Tibial nerve (tissue), 4 donors: ENCODE results near the gene CTAGE9. TPM values are rescaled to one million over a fixed set of nuclear protein-coding genes. Genes with fewer than 3 reads are reported as not detected.

Experiments
- DNase-seq, 2 donors: peaks; one replicate each; pipeline ENCODE4 v3.0.0-alpha.2; 2019; ENCODE audit warnings: low spot score in 2 of 2
- H3K27ac ChIP-seq, 4 donors: fragments of 200-600 bp; sonication (generic) in 3 of 4; one replicate each; pipeline ENCODE4 v1.5.1; 2017 to 2019; ENCODE audit warnings: mild to moderate bottlenecking in 1 of 4
- H3K27me3 ChIP-seq, 2 donors: fragments of 200-600 bp; sonication (generic) in 1 of 2; one replicate each; pipeline versions ENCODE4 v1.5.1 to v1.6.0; 2017 to 2019
- H3K36me3 ChIP-seq, 3 donors: fragments of 200-600 bp; sonication (generic); one replicate each; pipeline ENCODE4 v1.5.1; 2018 to 2019
- H3K4me1 ChIP-seq, 4 donors: fragments of 200-600 bp; sonication (generic) in 3 of 4; one replicate each; pipeline ENCODE4 v1.5.1; 2017 to 2019
- H3K4me3 ChIP-seq, 4 donors: fragments of 200-600 bp; sonication (generic) in 3 of 4; one replicate each; pipeline ENCODE4 v1.5.1; 2017 to 2019; ENCODE audit warnings: mild to moderate bottlenecking in 1 of 4, moderate library complexity in 1 of 4
- H3K9me3 ChIP-seq, 4 donors: fragments of 200-600 bp; sonication (generic) in 3 of 4; one replicate each; pipeline ENCODE4 v1.5.1; 2017 to 2019
- EP300 ChIP-seq, 2 donors: sonication (generic); formaldehyde crosslinking; IDR thresholded peaks; one replicate each; pipeline ENCODE4 v1.6.1; 2017; ENCODE audit warnings: antibody characterized with exemption in 2 of 2, mild to moderate bottlenecking in 1 of 2
- POLR2A ChIP-seq, 2 donors: fragments of 450-650 bp; IDR thresholded peaks; one replicate each; pipeline ENCODE4 v1.6.1; 2017; ENCODE audit warnings: antibody characterized with exemption in 2 of 2, mild to moderate bottlenecking in 2 of 2, moderate library complexity in 2 of 2
- WGBS, 2 donors: methylation state at CpG; one replicate each; pipeline ENCODE4 v1.1.5; 2018; 5-methylcytosine and 5-hydroxymethylcytosine counted together
- total RNA-seq, 4 donors: library from RNA; depleted of rRNA; stranded (reverse); fragments of >200 nt; gene quantifications; one replicate each; pipeline ENCODE4 v1.1.0, GENCODE V29; 2016
- TF ChIP-seq, protein P1 (sequence below), 5 experiments: fragments of 200-600 bp in 3 of 5; fragments of 450-650 bp in 2 of 5; sonication (generic) in 3 of 5; IDR thresholded peaks; one replicate each; pipeline ENCODE4 v1.5.1; 2016 to 2019; ENCODE audit warnings: antibody characterized with exemption in 5 of 5, mild to moderate bottlenecking in 3 of 5, moderate library complexity in 2 of 5

CTAGE9 gene
- total RNA-seq, 4 donors from 2014 or later: not detected

DNA sequence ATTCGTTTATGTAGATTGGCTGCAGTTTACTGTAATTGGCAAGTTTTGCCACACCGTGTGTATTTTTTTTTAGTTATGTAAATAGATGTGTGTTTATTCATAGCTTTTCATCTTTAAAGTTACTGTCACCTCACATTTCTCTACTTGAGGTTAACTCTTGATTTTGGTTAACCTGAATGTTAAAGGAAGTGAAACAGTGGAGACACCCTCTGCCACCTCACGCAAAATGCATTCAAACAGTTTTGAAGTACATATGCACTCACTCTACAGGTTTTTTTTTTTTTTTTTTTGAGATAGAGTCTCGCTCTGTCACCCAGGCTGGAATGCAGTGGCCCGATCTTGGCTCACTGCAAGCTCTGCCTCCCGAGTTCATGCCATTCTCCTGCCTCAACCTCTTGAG is 27.3 kb downstream of the CTAGE9 start:
- H3K4me3 ChIP-seq: no peak overlapping the region
- no peak for DNase-seq
- WGBS, 2 donors: 81 to 84% methylated on average over 6 of the region's 6 CpGs

DNA sequence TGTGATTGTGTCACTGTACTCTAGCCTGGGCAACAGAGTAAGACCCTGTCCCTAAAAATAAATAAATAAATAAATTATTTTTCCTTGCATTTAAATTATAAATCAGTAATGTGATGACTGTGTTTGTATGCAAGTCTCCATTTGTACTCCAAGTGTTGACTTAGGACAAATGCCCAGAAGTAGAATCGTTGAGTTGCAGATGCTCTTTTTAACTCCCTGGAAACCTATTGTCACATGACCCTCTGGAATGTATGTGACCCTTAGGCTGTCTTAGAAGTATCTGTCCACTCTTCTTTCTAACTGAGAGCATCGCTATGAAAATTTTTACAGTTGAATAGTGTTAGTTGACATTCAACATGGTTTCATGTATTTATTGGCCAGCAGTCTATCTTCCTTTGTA is 28.4 kb downstream of the CTAGE9 start:
- DNase-seq: no peak
- H3K9me3 ChIP-seq: no peaks in the 10 kb centered on the region

More for the DNA sequence above, 27.3 kb downstream of the CTAGE9 start:
- Histone ChIP-seq H3K36me3 (no peaks in the 10 kb centered on the region), H3K27me3 (no peaks in the 10 kb centered on the region), H3K4me1 (no peaks in the 10 kb centered on the region), H3K9me3 (no peaks in the 10 kb centered on the region), H3K27ac (no peak overlapping the region)
- TF ChIP-seq POLR2A (IDR thresholded peaks at IDR 0.05) (no peak), EP300 (IDR thresholded peaks at IDR 0.05) (no peak)
- TF ChIP-seq, protein P1, sequence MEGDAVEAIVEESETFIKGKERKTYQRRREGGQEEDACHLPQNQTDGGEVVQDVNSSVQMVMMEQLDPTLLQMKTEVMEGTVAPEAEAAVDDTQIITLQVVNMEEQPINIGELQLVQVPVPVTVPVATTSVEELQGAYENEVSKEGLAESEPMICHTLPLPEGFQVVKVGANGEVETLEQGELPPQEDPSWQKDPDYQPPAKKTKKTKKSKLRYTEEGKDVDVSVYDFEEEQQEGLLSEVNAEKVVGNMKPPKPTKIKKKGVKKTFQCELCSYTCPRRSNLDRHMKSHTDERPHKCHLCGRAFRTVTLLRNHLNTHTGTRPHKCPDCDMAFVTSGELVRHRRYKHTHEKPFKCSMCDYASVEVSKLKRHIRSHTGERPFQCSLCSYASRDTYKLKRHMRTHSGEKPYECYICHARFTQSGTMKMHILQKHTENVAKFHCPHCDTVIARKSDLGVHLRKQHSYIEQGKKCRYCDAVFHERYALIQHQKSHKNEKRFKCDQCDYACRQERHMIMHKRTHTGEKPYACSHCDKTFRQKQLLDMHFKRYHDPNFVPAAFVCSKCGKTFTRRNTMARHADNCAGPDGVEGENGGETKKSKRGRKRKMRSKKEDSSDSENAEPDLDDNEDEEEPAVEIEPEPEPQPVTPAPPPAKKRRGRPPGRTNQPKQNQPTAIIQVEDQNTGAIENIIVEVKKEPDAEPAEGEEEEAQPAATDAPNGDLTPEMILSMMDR (IDR thresholded peaks at IDR 0.05): no peak

DNA sequence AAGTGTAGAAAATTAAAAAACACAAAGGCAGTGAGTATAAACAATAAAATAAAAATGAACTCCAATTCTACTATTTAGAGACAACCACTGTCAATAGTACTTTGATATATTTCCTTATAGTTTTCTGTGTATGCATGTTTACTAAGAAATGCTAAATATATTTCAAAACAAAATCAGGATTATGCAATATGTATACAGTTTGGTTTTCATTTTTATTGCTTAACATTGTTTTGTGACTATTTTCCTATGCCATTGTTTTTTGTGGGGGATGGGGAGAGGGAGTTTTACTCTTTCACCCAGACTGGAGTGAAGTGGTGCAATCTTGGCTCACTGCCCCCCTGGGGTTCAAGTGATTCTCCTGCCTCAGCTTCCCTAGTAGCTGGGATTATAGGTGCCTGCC is 29.2 kb downstream of the CTAGE9 start:
- H3K9me3 ChIP-seq: no peaks in the 10 kb centered on the region
- TF ChIP-seq, protein P1 (IDR thresholded peaks at IDR 0.05): no peak
- no peak for TF ChIP-seq POLR2A (IDR thresholded peaks at IDR 0.05)
- TF ChIP-seq EP300 (IDR thresholded peaks at IDR 0.05): no peak

More for the DNA sequence above, 28.4 kb downstream of the CTAGE9 start:
- TF ChIP-seq, protein P1 (IDR thresholded peaks at IDR 0.05): no peak
- TF ChIP-seq EP300 (IDR thresholded peaks at IDR 0.05) (no peak), POLR2A (IDR thresholded peaks at IDR 0.05) (no peak)
- no peak overlapping the region for H3K4me3 ChIP-seq
- no peaks in the 10 kb centered on the region for H3K27me3 ChIP-seq
- no peaks in the 10 kb centered on the region for H3K36me3 ChIP-seq
- H3K27ac ChIP-seq: no peak overlapping the region
- H3K4me1 ChIP-seq: no peaks in the 10 kb centered on the region
- 28 to 41% methylated on average over 2 of the region's 2 CpGs for WGBS, 2 donors

DNA sequence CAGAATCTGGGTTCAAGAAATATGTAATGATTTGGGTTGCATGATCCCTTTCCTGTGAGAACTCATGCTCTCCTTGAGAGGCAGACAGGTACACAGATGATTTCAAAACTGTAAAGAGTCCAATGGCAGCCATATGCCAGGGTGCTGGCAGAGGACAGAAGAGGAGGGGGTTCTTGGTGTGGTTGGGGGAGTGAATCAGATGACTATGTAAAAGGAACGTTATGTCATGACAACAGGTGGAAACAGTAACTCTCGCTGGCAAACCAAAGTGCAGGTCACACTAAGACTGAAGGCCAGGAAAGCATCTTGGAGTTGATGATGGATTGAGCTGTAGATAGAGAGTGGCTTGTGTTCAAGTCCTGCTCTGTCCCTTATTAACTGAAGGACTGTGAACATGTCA is 29.9 kb downstream of the CTAGE9 start:
- Histone ChIP-seq H3K36me3 (no peaks in the 10 kb centered on the region), H3K27me3 (no peaks in the 10 kb centered on the region), H3K4me1 (no peaks in the 10 kb centered on the region), H3K9me3 (no peaks in the 10 kb centered on the region), H3K27ac (no peak overlapping the region), H3K4me3 (no peak overlapping the region)
- no peak for DNase-seq
- 85 to 96% methylated on average over 2 of the region's 2 CpGs for whole genome bisulfite sequencing, 2 donors
- TF ChIP-seq, protein P1 (IDR thresholded peaks at IDR 0.05): no peak
- TF ChIP-seq POLR2A (IDR thresholded peaks at IDR 0.05) (no peak), EP300 (IDR thresholded peaks at IDR 0.05) (no peak)

More for the DNA sequence above, 29.2 kb downstream of the CTAGE9 start:
- H3K27ac ChIP-seq: no peak overlapping the region
- no peaks in the 10 kb centered on the region for H3K4me1 ChIP-seq
- no peak overlapping the region for H3K4me3 ChIP-seq
- DNase-seq: no peak
- no peaks in the 10 kb centered on the region for H3K36me3 ChIP-seq
- no peaks in the 10 kb centered on the region for H3K27me3 ChIP-seq

DNA sequence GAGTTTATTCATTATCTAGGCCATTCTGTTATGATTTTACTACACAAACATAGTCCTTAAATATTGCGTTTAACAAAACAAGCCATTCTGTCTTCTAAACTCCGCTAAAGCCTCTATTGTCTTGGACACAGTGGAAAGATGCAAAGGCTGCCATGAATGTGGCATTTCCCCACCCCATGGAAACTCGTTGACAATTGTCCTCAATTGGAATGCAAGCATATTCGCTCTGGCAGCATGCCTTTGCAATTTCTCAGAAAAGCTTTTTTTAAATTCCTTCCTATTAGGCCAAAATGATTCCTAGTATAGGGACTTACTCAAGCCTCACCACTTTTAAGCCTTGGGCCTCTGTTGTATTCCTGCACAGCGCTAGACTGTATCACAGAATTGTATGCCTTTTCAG is 32.4 kb downstream of the CTAGE9 start:
- no peak for DNase-seq
- Histone ChIP-seq H3K27ac (no peak overlapping the region), H3K4me1 (no peaks in the 10 kb centered on the region), H3K36me3 (no peaks in the 10 kb centered on the region), H3K9me3 (no peaks in the 10 kb centered on the region), H3K4me3 (no peak overlapping the region), H3K27me3 (no peaks in the 10 kb centered on the region)
- WGBS, 2 donors: 61 to 65% methylated on average over 5 of the region's 5 CpGs
- TF ChIP-seq EP300 (IDR thresholded peaks at IDR 0.05): no peak
- no peak for TF ChIP-seq POLR2A (IDR thresholded peaks at IDR 0.05)
- TF ChIP-seq, protein P1 (IDR thresholded peaks at IDR 0.05): no peak
